ENCODE results near the gene PFAS.

- TF ChIP-seq POLR2A (IDR thresholded peaks at IDR 0.05; ENCODE audit: control extremely low read depth in 1 of 2, low read depth in 2 of 2, low read length in 2 of 2) (peak in 1 of 2 experiments; percentile 16; a peak in 1 of 3 replicates), CEBPB (IDR thresholded peaks at IDR 0.05; ENCODE audit: low read depth, low read length) (peak; percentile 36), BRCA1 (IDR thresholded peaks at IDR 0.05; ENCODE audit: low read depth, low read length) (no peak), CREB1 (IDR thresholded peaks at IDR 0.05) (peak; percentile 69), SIX5 (IDR thresholded peaks at IDR 0.05; ENCODE audit: low read depth, low read length) (no peak), EZH2 (IDR thresholded peaks at IDR 0.05; ENCODE audit: low read depth, low read length, severe bottlenecking) (no peak), TEAD4 (IDR thresholded peaks at IDR 0.05; ENCODE audit: low read depth, low read length) (peak; percentile 87), EP300 (IDR thresholded peaks at IDR 0.05; ENCODE audit: borderline replicate concordance in 1 of 2, low read depth in 2 of 2, low read length in 2 of 2) (no peak), RBBP5 (IDR thresholded peaks at IDR 0.05; ENCODE audit: borderline replicate concordance, low read depth, low read length) (peak; percentile 39; the same call in 1 of the 2 replicates), CHD1 (IDR thresholded peaks at IDR 0.05; ENCODE audit: low read depth, low read length) (no peak), POLR2AphosphoS5 (IDR thresholded peaks at IDR 0.05; ENCODE audit: low read depth, low read length) (no peak; the same call in 1 of the 2 replicates)
- TF ChIP-seq, protein P1, sequence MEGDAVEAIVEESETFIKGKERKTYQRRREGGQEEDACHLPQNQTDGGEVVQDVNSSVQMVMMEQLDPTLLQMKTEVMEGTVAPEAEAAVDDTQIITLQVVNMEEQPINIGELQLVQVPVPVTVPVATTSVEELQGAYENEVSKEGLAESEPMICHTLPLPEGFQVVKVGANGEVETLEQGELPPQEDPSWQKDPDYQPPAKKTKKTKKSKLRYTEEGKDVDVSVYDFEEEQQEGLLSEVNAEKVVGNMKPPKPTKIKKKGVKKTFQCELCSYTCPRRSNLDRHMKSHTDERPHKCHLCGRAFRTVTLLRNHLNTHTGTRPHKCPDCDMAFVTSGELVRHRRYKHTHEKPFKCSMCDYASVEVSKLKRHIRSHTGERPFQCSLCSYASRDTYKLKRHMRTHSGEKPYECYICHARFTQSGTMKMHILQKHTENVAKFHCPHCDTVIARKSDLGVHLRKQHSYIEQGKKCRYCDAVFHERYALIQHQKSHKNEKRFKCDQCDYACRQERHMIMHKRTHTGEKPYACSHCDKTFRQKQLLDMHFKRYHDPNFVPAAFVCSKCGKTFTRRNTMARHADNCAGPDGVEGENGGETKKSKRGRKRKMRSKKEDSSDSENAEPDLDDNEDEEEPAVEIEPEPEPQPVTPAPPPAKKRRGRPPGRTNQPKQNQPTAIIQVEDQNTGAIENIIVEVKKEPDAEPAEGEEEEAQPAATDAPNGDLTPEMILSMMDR (IDR thresholded peaks at IDR 0.05; ENCODE audit: control extremely low read depth in 1 of 3, insufficient read depth in 1 of 3, low read depth in 1 of 3, low read length in 3 of 3): no peak
- TF ChIP-seq, protein P2, sequence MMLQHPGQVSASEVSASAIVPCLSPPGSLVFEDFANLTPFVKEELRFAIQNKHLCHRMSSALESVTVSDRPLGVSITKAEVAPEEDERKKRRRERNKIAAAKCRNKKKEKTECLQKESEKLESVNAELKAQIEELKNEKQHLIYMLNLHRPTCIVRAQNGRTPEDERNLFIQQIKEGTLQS (IDR thresholded peaks at IDR 0.05; ENCODE audit: insufficient read depth, low read depth, low read length): no peak
Measured at GRCh38 chr17:8222630-8223355, 26.3 kb upstream of the PFAS start.
